ENCODE data around the gene DENND2A. TPM values are rescaled to one million over a fixed set of nuclear protein-coding genes. Genes with fewer than 3 reads are reported as not detected.
"Not testable (repeated sequence)": the region's sequence is repeated elsewhere in the genome, so short reads cannot be mapped to it uniquely, and the experiment has no call there.

Gene DENND2A
- total RNA-seq, 2 donors from 2014 or later: not detected

DNA sequence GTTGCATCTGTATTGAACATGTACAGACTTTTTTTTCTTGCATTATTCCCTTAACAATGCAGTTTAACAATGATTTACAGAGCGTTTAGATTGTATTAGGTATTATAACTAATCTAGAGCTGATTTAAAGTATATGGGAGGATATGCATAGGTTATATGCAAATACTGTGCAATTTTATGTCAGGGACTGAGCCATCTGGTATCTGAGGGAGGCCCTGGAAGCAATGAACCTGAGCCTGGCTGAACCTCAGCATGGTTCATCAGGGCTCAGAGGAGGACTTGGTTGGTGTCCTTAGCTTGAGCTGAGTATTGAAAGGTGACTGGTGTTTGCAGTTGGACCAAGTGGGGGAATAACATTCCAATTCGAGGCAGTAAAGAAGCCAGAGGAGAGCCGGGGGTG, 36.9 kb upstream of the DENND2A start:
- peaks cover 4% of the 10 kb centered on the region for H3K4me1 Mint-ChIP-seq
- no peaks in the 10 kb centered on the region for H3K9me3 Mint-ChIP-seq
- no peak overlapping the region for H3K4me3 Mint-ChIP-seq
- no peak overlapping the region for H3K27ac Mint-ChIP-seq
- no peak for ATAC-seq (replicated peaks)
- H3K27me3 Mint-ChIP-seq: no peaks in the 10 kb centered on the region
- peaks cover 63% of the 10 kb centered on the region for H3K36me3 Mint-ChIP-seq (ENCODE audit: low read depth)

DNA sequence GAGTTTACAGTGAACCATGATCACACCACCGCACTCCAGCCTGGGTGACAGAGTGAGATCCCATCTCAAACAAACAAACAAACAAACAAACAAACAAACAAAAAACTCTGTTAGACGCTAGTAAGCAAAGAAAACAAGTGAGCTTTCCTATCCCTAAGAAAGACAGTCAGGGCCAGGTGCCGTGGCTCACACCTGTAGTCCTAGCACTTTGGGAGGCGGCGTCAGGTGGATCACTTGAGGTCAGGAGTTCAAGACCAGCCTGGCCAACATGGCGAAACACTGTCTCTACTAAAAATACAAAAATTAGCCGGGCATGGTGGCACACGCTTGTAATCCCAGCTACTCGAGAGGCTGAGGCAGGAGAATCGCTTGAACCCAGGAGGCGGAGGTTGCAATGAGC, 36.3 kb upstream of the DENND2A start:
- not testable (repeated sequence) for ATAC-seq (replicated peaks); H3K27ac Mint-ChIP-seq; H3K4me3 Mint-ChIP-seq; H3K9me3 Mint-ChIP-seq; H3K27me3 Mint-ChIP-seq; H3K4me1 Mint-ChIP-seq
- peaks cover 58% of the 10 kb centered on the region for H3K36me3 Mint-ChIP-seq (ENCODE audit: low read depth)

GRCh38 chr7:140676306-140676705, 35.7 kb upstream of the DENND2A start:
- Mint-ChIP-seq H3K27me3 (no peaks in the 10 kb centered on the region), H3K4me1 (peaks cover 4% of the 10 kb centered on the region), H3K36me3 (ENCODE audit: low read depth) (peaks cover 53% of the 10 kb centered on the region), H3K27ac (no peak overlapping the region), H3K9me3 (no peaks in the 10 kb centered on the region), H3K4me3 (no peak overlapping the region)
- no peak for ATAC-seq (replicated peaks)

- Mint-ChIP-seq H3K27ac (no peak overlapping the region), H3K4me1 (peaks cover 1% of the 10 kb centered on the region), H3K9me3 (no peaks in the 10 kb centered on the region), H3K27me3 (no peaks in the 10 kb centered on the region), H3K36me3 (ENCODE audit: low read depth) (peaks cover 48% of the 10 kb centered on the region), H3K4me3 (peak overlapping the region; percentile 87)
- no peak for ATAC-seq (replicated peaks)
Measured at GRCh38 chr7:140675726-140676125, 35.1 kb upstream of the DENND2A start.

- Mint-ChIP-seq H3K9me3 (no peaks in the 10 kb centered on the region), H3K36me3 (ENCODE audit: low read depth) (peaks cover 42% of the 10 kb centered on the region), H3K4me3 (peak overlapping the region; percentile 87), H3K4me1 (no peaks in the 10 kb centered on the region), H3K27me3 (no peaks in the 10 kb centered on the region), H3K27ac (no peak overlapping the region)
- no peak for ATAC-seq (replicated peaks)
Measured at GRCh38 chr7:140674899-140675701, 34.5 kb upstream of the DENND2A start.

- Mint-ChIP-seq H3K9me3 (no peaks in the 10 kb centered on the region), H3K36me3 (ENCODE audit: low read depth) (peaks cover 35% of the 10 kb centered on the region), H3K4me3 (peak overlapping the region; percentile 87), H3K27me3 (no peaks in the 10 kb centered on the region), H3K27ac (no peak overlapping the region), H3K4me1 (no peaks in the 10 kb centered on the region)
- ATAC-seq (replicated peaks): no peak
Measured at GRCh38 chr7:140674356-140674800, 33.8 kb upstream of the DENND2A start.

GRCh38 chr7:140673774-140674155, 33.2 kb upstream of the DENND2A start:
- H3K4me3 Mint-ChIP-seq: peak overlapping the region; percentile 87
- H3K36me3 Mint-ChIP-seq (ENCODE audit: low read depth): peaks cover 29% of the 10 kb centered on the region
- no peaks in the 10 kb centered on the region for H3K4me1 Mint-ChIP-seq
- peak overlapping the region; percentile 88 for H3K27ac Mint-ChIP-seq
- no peaks in the 10 kb centered on the region for H3K27me3 Mint-ChIP-seq
- ATAC-seq (replicated peaks): no peak
- no peaks in the 10 kb centered on the region for H3K9me3 Mint-ChIP-seq

DNA sequence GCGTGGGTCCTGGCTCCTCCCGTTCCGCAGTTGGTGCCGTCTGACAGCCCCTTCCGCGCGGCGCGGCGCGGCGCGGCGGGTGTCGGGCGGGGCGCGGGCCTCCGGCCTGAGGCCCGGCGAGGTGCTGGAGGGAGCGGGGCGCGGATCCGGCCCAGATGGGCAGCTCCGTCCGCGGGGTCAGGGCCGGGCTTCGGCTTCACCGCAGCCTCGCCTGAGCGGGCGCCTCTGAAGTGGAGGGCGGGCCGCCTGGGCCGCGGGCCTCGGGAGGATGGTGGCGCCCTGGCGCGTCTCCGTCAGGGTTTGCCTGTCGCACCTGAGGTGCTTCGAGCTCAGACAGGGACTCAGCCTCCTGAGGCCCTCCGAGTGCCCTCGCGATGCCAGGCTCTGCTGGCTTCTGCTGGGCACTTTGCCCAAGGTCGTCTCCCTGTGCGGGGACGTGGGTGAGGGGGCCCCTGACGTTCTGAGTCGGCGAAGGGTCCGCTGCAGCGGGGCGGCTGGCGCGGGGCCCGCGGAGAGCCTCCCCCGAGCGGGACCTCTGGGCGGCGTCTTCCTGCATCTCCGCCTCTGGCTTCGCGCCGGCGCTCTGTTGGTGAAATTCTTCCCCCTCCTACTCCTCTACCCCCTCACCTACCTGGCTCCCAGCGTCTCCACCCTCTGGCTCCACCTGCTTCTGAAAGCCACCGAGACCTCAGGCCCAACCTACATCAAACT, 32.6 kb upstream of the DENND2A start:
- Mint-ChIP-seq H3K36me3 (ENCODE audit: low read depth) (peaks cover 23% of the 10 kb centered on the region), H3K27ac (peak overlapping the region; percentile 88), H3K9me3 (no peaks in the 10 kb centered on the region), H3K4me1 (no peaks in the 10 kb centered on the region), H3K4me3 (peak overlapping the region; percentile 87), H3K27me3 (no peaks in the 10 kb centered on the region)
- peak; percentile 80 for ATAC-seq (replicated peaks)

GRCh38 chr7:140672382-140673062, 31.9 kb upstream of the DENND2A start, which contains the start of gene ADCK2:
ADCK2 (plus strand) TSS chr7:140672945; CDS start chr7:140673331, 386 bp downstream.
- H3K27ac Mint-ChIP-seq: peak within 1 kb of the TSS; percentile 88
- no peaks in the 10 kb centered on the region for H3K9me3 Mint-ChIP-seq
- peak; percentile 83 for ATAC-seq (replicated peaks)
- H3K4me3 Mint-ChIP-seq: peak within 1 kb of the TSS; percentile 87
- H3K4me1 Mint-ChIP-seq: no peaks in the 10 kb centered on the region
- peaks cover 16% of the 10 kb centered on the region for H3K36me3 Mint-ChIP-seq (ENCODE audit: low read depth)
- H3K27me3 Mint-ChIP-seq: no peaks in the 10 kb centered on the region

- peak overlapping the region; percentile 74 for H3K4me3 Mint-ChIP-seq
- peak overlapping the region; percentile 69 for H3K27ac Mint-ChIP-seq
- no peaks in the 10 kb centered on the region for H3K4me1 Mint-ChIP-seq
- H3K27me3 Mint-ChIP-seq: no peaks in the 10 kb centered on the region
- no peak for ATAC-seq (replicated peaks)
- H3K36me3 Mint-ChIP-seq (ENCODE audit: low read depth): peaks cover 11% of the 10 kb centered on the region
- H3K9me3 Mint-ChIP-seq: no peaks in the 10 kb centered on the region
Measured at GRCh38 chr7:140671966-140672365, 31.4 kb upstream of the DENND2A start.

DNA sequence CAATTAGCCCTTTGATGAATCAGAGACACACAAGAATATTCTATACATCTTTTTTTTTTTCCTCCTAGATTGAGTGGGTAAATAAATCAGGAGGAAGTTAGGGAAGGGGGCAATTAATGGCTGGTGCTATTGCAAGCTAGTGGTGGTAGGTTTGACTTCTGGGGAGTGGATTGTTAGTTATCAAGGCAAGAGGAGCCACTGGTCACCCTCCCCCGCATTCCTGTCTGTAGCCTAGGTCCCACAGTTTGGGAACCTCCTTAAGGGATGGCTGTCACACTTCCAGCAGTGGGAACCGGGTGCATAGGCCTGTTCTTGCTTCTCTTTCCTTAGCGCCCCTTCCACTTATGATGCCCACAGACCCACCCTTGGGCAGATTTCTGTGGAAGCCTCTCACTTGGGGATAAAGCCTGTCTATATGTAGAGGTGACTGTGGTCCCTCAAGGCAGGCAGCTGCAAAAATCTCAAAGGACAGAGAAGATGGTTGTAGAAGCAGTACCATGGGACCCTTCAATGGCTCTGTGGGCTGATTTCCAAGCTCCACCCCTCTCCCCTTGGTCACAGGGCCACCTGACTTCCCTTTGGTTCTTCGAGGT, 29.8 kb upstream of the DENND2A start:
- Mint-ChIP-seq H3K27ac (no peak overlapping the region), H3K4me3 (no peak overlapping the region), H3K9me3 (no peaks in the 10 kb centered on the region), H3K27me3 (no peaks in the 10 kb centered on the region), H3K4me1 (no peaks in the 10 kb centered on the region), H3K36me3 (ENCODE audit: low read depth) (no peaks in the 10 kb centered on the region)
- ATAC-seq (replicated peaks): no peak

GRCh38 chr7:140669862-140670261, 29.2 kb upstream of the DENND2A start:
- not testable (repeated sequence) for ATAC-seq (replicated peaks); H3K27me3 Mint-ChIP-seq; H3K4me1 Mint-ChIP-seq; H3K36me3 Mint-ChIP-seq (ENCODE audit: low read depth); H3K4me3 Mint-ChIP-seq; H3K27ac Mint-ChIP-seq; H3K9me3 Mint-ChIP-seq

DNA sequence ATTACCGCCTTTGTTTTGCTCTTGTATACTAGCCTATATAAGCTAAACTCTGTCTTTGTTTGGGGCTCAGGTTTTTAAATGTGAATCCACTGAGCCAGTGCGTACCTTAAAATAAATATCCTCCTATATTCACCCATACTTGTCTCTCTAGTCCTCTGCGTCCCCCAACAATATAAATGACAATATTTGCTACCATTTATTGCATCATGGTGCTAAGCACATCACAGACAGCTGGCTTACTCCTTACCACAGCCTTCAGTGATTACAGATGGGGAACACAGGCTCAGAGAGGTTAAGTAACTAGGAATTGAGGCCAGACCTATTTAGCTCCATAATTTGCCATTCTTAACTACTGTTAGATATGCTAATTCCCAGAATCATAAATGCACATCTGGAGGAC, 28.7 kb upstream of the DENND2A start:
- H3K27me3 Mint-ChIP-seq: no peaks in the 10 kb centered on the region
- no peak for ATAC-seq (replicated peaks)
- no peaks in the 10 kb centered on the region for H3K36me3 Mint-ChIP-seq (ENCODE audit: low read depth)
- H3K27ac Mint-ChIP-seq: no peak overlapping the region
- H3K4me3 Mint-ChIP-seq: no peak overlapping the region
- no peaks in the 10 kb centered on the region for H3K4me1 Mint-ChIP-seq
- no peaks in the 10 kb centered on the region for H3K9me3 Mint-ChIP-seq

DNA sequence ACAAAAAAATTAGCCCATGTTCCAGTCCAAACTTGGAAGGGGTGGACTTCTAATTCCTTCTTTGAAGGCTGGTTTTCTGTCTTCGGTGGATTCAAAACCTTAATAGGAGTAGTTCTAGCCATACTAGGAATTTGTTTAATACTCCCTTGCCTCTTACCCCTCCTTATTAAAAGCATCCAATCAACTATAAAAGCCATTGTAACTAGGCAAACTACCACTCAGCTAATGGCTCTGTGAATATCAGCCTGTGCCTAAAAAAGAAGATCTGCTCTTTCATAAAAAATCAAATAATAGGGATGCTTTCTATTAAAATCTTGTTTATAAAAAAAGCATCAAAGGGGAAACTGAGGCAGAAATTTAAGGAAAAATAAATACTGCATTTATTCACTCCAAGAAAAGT, 28.0 kb upstream of the DENND2A start:
- Mint-ChIP-seq H3K9me3 (no peaks in the 10 kb centered on the region), H3K4me1 (no peaks in the 10 kb centered on the region), H3K36me3 (ENCODE audit: low read depth) (no peaks in the 10 kb centered on the region), H3K27ac (no peak overlapping the region), H3K4me3 (no peak overlapping the region), H3K27me3 (no peaks in the 10 kb centered on the region)
- ATAC-seq (replicated peaks): no peak

All from activated T-helper 17 cell treated with anti-CD3 and anti-CD28 coated beads, Interleukin-2, amount 50 U/mL, for 72 hours (primary cell).